ENCODE measurements around the gene CCDC181.
A peak's percentile ranks its signal among the peaks of the same experiment; 100 is the strongest.
"Not testable (repeated sequence)": the region's sequence is repeated elsewhere in the genome, so short reads cannot be mapped to it uniquely, and the experiment has no call there.

CCDC181 gene

DNA sequence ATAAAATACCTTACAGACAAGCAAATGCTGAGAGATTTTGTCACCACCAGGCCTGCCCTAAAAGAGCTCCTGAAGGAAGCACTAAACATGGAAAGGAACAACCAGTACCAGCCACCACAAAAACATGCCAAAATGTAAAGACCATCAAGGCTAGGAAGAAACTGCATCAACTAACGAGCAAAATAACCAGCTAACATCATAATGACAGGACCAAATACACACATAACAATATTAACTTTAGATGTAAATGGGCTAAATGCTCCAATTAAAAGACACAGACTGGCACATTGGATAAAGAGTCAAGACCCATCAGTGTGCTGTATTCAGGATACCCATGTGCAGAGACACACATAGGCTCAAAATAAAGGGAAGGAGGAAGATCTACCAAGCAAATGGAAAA is 24.7 kb downstream of the CCDC181 start:
- not testable (repeated sequence) for DNase-seq (ENCODE audit: low spot score)

GRCh38 chr1:169395955-169396354 is 31.3 kb downstream of the CCDC181 start:
- no peak for DNase-seq (ENCODE audit: low spot score)

GRCh38 chr1:169392406-169392805 is 34.9 kb downstream of the CCDC181 start:
- no peak for DNase-seq (ENCODE audit: low spot score)

DNA sequence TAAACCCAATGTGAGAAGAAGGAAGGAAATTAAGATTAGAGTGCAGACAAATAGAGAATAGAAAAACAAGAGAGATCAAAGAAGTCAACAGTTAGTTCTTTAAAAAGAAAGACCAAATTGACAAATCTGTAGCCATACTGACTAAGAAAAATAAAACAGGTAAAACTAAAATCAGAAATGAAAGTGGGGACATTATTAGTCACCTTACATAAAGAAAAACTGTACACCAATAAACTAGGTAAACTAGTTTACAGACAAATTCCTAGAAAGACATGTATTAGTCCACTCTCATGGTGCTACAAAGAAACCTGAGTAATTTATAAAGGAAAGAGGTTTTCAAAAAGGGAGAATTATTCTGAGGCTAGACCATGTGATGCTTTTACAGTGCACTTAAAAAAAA is 37.0 kb downstream of the CCDC181 start:
- DNase-seq (ENCODE audit: low spot score) = no peak

- no peak for DNase-seq (ENCODE audit: low spot score)
These were observed 39.9 kb downstream of the CCDC181 start for GRCh38 chr1:169387399-169387798.

DNA sequence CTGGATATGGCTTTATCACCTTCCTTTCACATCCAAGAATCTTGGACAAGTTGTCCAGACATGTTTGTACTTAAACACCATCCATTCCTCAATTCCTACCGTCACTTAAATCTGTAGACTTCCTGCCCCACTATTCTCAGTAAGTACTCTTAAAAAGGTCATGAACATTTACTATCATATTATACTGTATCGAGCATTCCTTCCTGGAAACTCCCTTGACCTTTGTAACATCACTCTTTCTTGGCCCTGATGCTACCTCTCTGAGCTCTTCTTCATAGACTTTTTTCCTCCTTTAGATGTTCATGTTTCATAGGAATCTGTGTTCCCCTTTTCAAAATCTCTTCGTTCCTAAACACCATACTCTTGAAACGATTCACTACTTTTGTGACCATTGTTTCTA is 43.8 kb downstream of the CCDC181 start:
- DNase-seq (ENCODE audit: low spot score) = no peak

- DNase-seq (ENCODE audit: low spot score) = no peak
These were observed 46.1 kb downstream of the CCDC181 start for GRCh38 chr1:169381162-169381561.

- DNase-seq (ENCODE audit: low spot score) = no peak
These were observed 55.9 kb downstream of the CCDC181 start for GRCh38 chr1:169371404-169371803.

GRCh38 chr1:169368406-169368769 is 58.9 kb downstream of the CCDC181 start:
- no peak for DNase-seq (ENCODE audit: low spot score)

DNA sequence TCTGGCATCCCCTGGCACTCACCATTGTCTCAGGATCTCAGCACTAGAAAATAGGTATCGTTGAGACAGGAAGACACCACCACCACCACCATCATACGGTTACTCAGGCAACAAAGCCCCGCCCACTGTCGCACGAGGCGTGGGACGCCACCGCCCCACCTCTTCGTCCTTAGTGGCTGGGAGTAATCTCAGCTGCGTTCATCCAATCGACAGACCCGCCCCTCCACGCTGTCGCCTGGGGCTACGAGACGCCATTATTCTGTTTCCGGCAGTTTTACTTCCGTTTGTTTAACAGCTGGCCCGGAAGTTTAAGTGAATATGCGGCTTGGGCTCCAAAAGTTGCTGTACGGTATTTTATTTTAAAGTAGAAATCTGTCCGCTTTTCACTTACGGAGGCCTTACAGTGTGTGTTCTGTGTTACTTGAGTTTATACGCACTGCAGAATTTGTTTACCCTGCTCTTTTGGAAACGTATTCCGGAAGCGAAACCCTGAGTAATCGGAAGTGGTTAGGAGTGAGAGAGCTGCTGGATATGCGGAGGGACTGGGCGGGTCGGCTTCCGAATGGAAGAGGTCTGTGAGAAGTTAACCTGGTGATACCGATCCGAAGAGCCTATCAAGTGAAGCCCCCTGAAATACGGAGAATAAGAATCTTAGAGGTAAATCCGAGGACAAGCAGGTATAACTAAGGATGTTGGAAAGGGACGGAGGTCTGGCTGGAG is 59.4 kb downstream of the CCDC181 start, which contains the start of the genes BLZF1 and NME7:
Gene BLZF1, plus strand, starts transcription at position 510 of the 720 bp plus-strand sequence. CDS start 1,328 bp downstream, outside the sequence.
Gene NME7, minus strand, starts transcription at position 112 of the 720 bp plus-strand sequence. Its CDS starts 87 bp downstream, at position 25.
- DNase-seq (ENCODE audit: low spot score) = peak; percentile 95

- DNase-seq (ENCODE audit: low spot score) = peak; percentile 3
These were observed 60.1 kb downstream of the CCDC181 start for GRCh38 chr1:169367096-169367685.

DNA sequence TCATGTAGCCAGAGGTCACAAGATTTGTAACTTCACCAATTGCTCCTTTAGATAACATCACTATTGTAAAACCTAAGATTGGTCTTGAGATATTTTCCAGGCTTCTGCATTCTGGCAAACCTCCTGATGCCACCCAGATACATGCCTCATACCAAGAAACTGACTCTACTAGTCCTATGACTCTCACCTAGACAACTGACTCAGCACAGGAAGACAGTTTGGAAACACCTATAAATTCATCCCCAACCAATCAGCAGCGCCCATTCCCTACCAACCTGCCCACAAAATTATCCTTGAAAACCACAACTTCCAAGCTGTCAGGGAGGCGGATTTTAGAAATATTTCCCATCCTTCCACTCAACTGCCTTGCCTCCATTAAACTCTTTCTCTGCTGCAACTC is 62.3 kb downstream of the CCDC181 start:
- DNase-seq (ENCODE audit: low spot score) = no peak

DNA sequence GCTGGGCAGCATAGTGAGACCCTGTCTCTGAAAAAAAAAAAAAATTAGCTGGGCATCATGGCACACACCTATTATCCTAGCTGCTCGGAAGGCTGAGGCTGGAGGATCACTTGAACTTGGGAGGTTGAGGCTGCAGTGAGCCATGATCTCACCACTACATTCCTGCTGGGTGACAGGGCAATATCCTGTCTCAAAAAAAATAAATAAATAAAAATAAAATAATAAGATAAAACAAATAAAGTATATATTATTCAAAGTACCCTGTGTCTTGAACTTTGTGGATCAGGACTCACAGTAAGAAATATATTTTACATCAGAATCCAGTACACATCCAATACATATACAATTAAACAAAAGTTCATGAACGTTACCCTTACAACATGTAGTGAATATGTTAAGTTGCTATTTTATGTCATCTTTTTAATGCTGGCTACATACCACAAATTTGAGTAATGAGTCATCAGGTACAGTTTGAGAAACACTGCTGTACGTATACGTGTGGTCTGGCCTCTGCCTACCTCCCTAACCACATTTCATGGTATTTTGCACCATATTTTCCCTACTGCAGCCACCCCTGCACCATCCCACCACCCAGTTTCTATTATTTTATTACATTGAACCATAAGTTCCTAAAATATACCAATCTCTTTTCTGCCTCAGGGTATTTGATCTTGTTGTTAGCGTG is 64.1 kb downstream of the CCDC181 start:
- no peak for DNase-seq (ENCODE audit: low spot score)

GRCh38 chr1:169361281-169361680 is 66.0 kb downstream of the CCDC181 start:
- DNase-seq (ENCODE audit: low spot score) = no peak

DNA sequence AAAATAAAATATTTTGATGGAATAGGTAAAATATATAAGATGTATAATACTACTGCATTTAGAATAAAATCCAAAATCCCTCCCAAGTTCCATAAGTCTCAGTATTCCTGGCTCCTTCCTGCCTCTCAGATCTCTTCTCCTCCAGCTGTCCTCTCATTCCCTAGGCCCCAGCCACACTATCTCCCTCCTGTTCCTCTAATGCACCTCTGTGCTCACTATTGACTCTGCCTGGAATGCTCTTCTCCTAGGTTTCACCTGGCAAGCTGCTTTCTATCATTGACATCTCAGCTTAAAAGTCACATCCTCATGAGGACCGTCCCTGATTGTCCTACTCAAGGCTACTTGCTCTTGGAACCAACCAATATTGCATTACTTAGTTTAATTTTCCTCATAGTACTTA is 66.9 kb downstream of the CCDC181 start:
- DNase-seq (ENCODE audit: low spot score) = no peak

- DNase-seq (ENCODE audit: low spot score) = peak; percentile 31
These were observed 78.8 kb downstream of the CCDC181 start for GRCh38 chr1:169348383-169349036.

DNA sequence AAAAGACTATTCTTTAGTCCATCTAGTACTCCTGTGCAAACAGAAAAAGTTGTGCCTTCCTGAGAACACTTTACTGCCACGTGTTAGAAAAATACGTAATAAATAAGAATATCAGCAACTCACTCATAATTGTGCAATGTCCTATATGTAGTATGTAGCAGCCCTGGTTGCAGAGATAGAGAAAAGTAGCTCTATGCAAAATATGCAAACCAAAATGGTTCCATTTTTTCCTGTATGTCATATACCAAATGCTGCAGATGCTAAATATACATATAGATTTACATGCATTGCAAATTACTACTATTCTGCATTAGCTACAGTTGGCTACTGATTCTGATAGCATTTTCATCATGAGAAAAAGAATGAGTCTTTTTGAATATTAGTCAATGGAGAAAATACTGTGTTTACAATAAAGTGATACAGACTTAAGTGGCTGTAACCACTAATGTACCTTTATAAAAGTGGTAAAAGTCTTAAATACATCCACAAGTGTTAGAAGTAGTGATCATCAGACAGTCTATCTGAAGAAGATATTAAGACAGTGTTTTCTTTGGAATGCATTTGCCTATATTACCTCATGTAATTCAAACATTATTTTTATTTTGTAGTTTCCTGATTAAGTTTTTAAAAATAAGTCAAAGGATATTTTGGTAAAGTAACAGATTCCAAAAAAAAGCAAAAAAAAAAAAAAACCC is 79.4 kb downstream of the CCDC181 start:
- no peak for DNase-seq (ENCODE audit: low spot score)

- DNase-seq (ENCODE audit: low spot score) = no peak
These were observed 81.2 kb downstream of the CCDC181 start for GRCh38 chr1:169346036-169346589.

GRCh38 chr1:169345511-169345910 is 81.8 kb downstream of the CCDC181 start:
- DNase-seq (ENCODE audit: low spot score) = no peak

Measured in SK-N-DZ (cell line).